ENCODE results near the gene LRRC66.
A peak's percentile ranks its signal among the peaks of the same experiment; 100 is the strongest.

LRRC66 gene

GRCh38 chr4:52019936-52020657, at the start of gene LRRC66:
Gene LRRC66 (minus strand): TSS chr4:52020363. CDS start chr4:52017613, 2,750 bp downstream.
- DNase-seq: no peak

- DNase-seq: no peak
These were observed 49.4 kb upstream of the LRRC66 start for GRCh38 chr4:52069571-52069970.

GRCh38 chr4:52059372-52059771, 39.2 kb upstream of the LRRC66 start:
- no peak for DNase-seq

- no peak for DNase-seq
These were observed 38.1 kb upstream of the LRRC66 start for GRCh38 chr4:52058275-52058674.

- DNase-seq: no peak
These were observed 37.0 kb upstream of the LRRC66 start for GRCh38 chr4:52057196-52057595.

- DNase-seq: no peak
These were observed 34.1 kb upstream of the LRRC66 start for GRCh38 chr4:52054254-52054653.

GRCh38 chr4:52052475-52052780, 32.3 kb upstream of the LRRC66 start:
- DNase-seq: no peak

- DNase-seq: peak; percentile 87
These were observed 31.7 kb upstream of the LRRC66 start for GRCh38 chr4:52051615-52052474.

- DNase-seq: no peak
These were observed 31.1 kb upstream of the LRRC66 start, which contains the start of gene SPATA18 for GRCh38 chr4:52051213-52051614. Gene SPATA18 (plus strand): TSS chr4:52051304. CDS start chr4:52051705, 401 bp downstream.

GRCh38 chr4:52049266-52049665, 29.1 kb upstream of the LRRC66 start:
- DNase-seq: no peak

- no peak for DNase-seq
These were observed 24.9 kb upstream of the LRRC66 start for GRCh38 chr4:52045028-52045427.

- DNase-seq: peak; percentile 91
These were observed 18.1 kb upstream of the LRRC66 start, which contains the start of gene SGCB for GRCh38 chr4:52038103-52038912. Gene SGCB (minus strand): TSS chr4:52038299. CDS start chr4:52038259, 40 bp downstream.

- DNase-seq: peak; percentile 85
These were observed 17.5 kb upstream of the LRRC66 start for GRCh38 chr4:52037689-52038102.

GRCh38 chr4:52036886-52037530, 16.8 kb upstream of the LRRC66 start:
- no peak for DNase-seq

GRCh38 chr4:52035190-52035589, 15.0 kb upstream of the LRRC66 start:
- DNase-seq: no peak

GRCh38 chr4:52032005-52032404, 11.8 kb upstream of the LRRC66 start:
- DNase-seq: no peak

- no peak for DNase-seq
These were observed 8.8 kb upstream of the LRRC66 start for GRCh38 chr4:52028970-52029369.

- no peak for DNase-seq
These were observed 2.3 kb downstream of the LRRC66 start for GRCh38 chr4:52017814-52018213.

GRCh38 chr4:52016981-52017380, 3.2 kb downstream of the LRRC66 start:
- no peak for DNase-seq

GRCh38 chr4:52015366-52015765, 4.8 kb downstream of the LRRC66 start:
- DNase-seq: no peak

GRCh38 chr4:52014903-52015302, 5.3 kb downstream of the LRRC66 start:
- no peak for DNase-seq

GRCh38 chr4:52012651-52013050, 7.5 kb downstream of the LRRC66 start:
- no peak for DNase-seq

GRCh38 chr4:52010986-52011385, 9.2 kb downstream of the LRRC66 start:
- DNase-seq: no peak
